H7 (cell line): Measurements from ENCODE around the gene ANP32E. TPM values are rescaled to one million over a fixed set of nuclear protein-coding genes. Genes with fewer than 3 reads are reported as not detected.
"Not testable (repeated sequence)": the region's sequence is repeated elsewhere in the genome, so short reads cannot be mapped to it uniquely, and the experiment has no call there.

ENCODE experiments used
- DNase-seq: peaks from one replicate; pipeline ENCODE4 v3.0.0; 2012
- H3K27me3 ChIP-seq: 2 replicates; pipeline ENCODE4 v1.6.0; 2011; ENCODE audit warnings: mild to moderate bottlenecking, low read length; ENCODE audit not compliant: control insufficient read depth, insufficient read depth
- H3K36me3 ChIP-seq: replicated peaks from 2 replicates; pipeline ENCODE4 v1.5.1; 2011; ENCODE audit warnings: low read length; ENCODE audit not compliant: control insufficient read depth, insufficient read depth
- H3K4me3 ChIP-seq: 2 replicates; pipeline ENCODE4 v1.5.1; 2011; ENCODE audit warnings: low read depth, mild to moderate bottlenecking, control low read depth, low read length, moderate library complexity; ENCODE audit not compliant: insufficient read depth
- total RNA-seq: library from RNA; depleted of rRNA; stranded (reverse); fragments of >200 nt; shearing (Covaris generic); gene quantifications from 2 replicates; pipeline ENCODE4 v1.2.3, GENCODE V29; 2014

The ANP32E gene
- total RNA-seq, 1 experiment from 2014 or later: 83.8 TPM

DNA sequence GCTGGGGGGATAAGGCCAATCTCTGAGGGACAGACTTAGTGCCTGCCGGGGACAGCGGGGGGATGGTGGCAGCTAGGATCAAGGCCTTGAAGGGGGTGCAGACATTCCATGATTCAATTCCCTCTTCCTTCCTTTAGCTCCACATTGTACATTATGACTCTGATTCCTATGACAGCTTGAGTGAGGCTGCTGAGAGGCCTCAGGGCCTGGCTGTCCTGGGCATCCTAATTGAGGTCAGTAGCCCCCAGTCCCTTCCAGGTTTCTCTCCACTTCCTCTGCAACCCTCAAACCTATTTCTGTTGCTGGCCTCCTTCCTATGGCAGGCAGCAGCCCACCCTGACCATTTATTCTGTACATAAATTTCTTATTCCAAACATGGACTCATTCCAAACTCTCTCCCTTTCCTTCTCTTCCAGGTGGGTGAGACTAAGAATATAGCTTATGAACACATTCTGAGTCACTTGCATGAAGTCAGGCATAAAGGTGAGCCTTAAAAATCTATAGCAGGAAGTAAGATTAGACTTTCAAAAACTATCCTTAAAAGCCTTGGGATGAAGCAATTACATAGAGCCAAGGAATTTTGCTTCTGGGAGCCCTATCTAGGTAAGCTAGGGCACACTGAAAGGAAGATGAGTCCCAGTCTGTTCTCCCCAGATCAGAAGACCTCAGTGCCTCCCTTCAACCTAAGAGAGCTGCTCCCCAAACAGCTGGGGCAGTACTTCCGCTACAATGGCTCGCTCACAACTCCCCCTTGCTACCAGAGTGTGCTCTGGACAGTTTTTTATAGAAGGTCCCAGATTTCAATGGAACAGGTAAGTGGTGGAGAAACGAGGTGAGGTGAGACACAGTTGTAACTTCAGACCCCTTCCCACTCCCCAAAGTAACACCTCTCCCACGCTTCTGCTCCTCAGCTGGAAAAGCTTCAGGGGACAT, 26.7 kb upstream of the ANP32E start:
- Histone ChIP-seq H3K27me3 (no peaks in the 10 kb centered on the region), H3K36me3 (peaks cover 40% of the 10 kb centered on the region), H3K4me3 (no peak overlapping the region)
- DNase-seq: no peak

DNA sequence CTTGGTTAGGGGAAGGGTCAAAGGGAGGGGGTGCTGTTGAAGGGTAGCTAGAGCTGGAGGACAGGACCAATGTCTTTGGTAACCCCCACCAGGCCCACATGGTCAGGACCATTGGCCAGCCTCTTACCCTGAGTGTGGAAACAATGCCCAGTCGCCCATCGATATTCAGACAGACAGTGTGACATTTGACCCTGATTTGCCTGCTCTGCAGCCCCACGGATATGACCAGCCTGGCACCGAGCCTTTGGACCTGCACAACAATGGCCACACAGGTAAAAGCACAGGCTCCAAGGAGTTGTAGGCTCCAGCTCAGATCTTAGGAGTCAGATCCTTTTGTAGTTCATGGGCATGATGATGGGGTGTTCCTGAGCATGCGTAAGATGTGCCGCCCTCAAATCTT, 25.5 kb upstream of the ANP32E start:
- Histone ChIP-seq H3K27me3 (no peaks in the 10 kb centered on the region), H3K4me3 (no peak overlapping the region), H3K36me3 (peaks cover 35% of the 10 kb centered on the region)
- no peak for DNase-seq

DNA sequence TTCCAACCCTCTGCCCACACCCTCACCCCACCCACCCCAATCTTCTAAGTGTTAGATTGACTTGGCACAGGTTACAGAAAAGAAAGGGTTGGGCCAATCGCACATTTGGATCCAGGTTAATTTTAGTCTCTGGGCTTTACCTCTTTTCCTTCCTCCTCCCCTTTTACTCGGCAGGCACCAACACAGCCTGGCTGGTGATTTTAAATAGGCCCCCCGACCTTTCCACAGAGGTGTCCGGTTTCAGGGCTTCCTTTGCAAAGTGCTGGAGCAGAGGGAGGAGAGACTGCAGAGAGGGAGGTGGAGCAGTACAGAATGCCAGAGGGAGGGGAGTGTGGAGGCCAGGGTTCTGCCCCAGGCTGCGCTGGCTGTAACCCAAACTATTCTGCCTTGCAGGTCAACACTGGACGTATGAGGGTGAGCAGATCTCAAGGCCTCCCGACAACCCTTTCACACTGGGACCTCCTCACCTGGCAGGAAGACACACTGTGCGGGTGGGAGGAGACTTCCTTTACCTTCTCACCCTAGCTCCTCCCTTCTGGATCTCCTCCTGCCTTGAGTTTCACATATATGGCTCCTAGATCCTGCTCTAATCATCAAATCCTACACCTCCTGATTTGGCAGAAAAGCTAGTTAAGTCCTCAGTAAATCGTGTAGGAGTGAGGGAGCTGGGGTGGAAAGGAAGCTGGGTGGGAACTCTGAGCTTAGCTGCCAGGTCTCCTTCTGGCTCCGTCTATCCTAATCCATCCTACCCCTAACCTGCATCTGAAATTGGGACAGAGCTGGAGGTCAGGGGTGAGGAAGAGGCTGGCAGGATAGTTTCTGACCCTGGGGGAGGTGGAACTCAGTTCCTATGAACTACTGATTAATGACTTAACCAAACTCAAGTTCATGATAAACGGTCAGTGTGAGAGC, 24.1 kb upstream of the ANP32E start:
- no peaks in the 10 kb centered on the region for H3K27me3 ChIP-seq
- H3K4me3 ChIP-seq: peak overlapping the region; percentile 79
- peak; percentile 88 for DNase-seq
- peaks cover 25% of the 10 kb centered on the region for H3K36me3 ChIP-seq

DNA sequence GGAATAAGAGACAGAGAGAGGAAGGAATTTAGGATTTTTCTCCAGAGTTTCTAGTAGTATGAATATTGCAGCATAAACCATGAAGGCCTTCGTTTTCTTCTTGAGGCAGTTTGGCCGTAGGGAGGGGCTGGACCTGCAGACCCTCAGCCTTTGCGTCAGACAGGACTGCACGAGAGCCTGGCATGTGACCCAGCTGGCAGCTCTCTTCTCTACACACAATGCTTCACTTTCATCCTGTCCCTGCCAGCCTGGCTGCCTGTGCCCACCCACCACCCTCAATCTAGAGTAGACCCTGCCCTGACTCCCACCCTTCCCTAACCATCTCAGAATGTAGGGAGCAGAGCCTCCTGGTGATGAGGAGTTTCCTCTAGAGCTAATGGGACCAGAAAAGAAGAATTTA, 23.3 kb upstream of the ANP32E start:
- Histone ChIP-seq H3K36me3 (peaks cover 19% of the 10 kb centered on the region), H3K27me3 (no peaks in the 10 kb centered on the region), H3K4me3 (peak overlapping the region; percentile 79)
- DNase-seq: no peak

DNA sequence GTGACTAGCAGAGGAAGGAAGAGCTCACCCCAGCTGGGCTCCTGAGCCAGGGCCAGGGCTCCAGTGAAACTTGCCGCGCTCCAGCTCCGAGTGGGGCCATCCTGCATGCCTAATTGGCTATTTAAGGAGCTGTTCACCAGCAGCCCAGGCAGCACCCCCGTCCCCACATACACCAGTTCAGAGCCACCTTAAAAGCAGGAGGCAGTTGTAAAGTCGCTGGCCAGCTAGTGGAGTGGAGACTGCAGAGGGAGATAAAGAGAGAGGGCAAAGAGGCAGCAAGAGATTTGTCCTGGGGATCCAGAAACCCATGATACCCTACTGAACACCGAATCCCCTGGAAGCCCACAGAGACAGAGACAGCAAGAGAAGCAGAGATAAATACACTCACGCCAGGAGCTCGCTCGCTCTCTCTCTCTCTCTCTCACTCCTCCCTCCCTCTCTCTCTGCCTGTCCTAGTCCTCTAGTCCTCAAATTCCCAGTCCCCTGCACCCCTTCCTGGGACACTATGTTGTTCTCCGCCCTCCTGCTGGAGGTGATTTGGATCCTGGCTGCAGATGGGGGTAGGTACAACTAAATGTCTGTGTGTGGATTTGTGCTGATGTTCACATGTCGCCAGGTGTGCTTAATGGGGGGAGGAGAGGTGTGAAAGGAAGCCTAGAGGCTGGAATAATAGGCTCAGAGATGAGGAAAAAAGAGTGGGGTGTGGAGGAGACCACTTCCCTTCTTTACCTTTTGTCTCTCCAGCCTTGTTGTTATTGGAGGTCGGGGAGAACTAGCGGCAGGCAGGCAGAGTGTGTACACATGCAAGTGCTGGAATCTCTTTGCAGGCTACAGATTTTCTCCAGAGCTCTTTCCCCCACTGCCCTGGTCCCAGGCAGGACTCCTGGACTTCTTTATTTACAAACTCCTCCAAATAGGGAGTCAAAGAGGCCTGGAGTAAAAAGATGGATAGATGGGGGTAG, 22.0 kb upstream of the ANP32E start, which contains the start of gene CA14:
TSS of gene CA14 (plus strand) at position 151 of the 962 bp plus-strand sequence. CDS start at position 506, 355 bp downstream.
- no peaks in the 10 kb centered on the region for H3K27me3 ChIP-seq
- DNase-seq: peak; percentile 56
- peaks cover 13% of the 10 kb centered on the region for H3K36me3 ChIP-seq
- peak within 1 kb of the TSS; percentile 79 for H3K4me3 ChIP-seq

DNA sequence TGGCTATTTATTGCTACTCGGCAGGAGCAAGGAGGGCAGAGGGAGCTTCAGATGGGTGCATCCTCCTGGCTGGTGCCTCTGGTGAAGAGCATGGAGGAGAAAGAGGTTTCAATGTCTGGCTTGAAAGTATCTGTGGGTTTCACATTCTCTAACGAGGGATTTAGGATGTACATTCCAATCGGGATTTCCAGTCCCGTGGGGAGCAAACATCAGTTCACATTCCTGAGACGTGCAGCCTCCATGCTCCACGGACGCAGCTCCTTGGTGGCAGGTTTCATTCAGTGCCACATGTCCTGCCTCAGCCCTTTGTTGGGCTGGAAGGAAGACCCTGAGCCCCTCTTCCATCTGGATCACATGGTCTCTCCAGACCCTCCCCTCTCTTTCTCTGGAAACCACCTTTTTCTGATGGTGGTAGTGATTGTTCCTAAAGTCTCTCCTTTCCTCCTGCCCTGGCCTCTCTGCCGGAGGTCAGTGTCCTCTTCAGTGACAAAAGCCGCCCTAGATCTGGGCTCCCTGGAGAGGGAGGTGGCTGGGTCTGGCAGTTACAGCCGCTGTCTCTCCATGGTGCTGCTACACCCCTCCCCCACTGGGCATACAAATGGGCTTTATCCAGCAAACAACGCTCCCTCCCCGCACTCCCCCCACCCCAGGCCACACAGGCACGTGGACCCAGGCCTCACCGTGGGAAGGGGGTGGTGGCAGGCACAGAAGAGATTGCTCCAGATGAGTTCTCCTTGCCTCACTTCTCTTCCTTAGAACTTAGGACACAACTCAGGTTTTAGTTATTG, 20.8 kb upstream of the ANP32E start:
- H3K27me3 ChIP-seq: no peaks in the 10 kb centered on the region
- H3K36me3 ChIP-seq: peaks cover 8% of the 10 kb centered on the region
- H3K4me3 ChIP-seq: peak overlapping the region; percentile 79
- DNase-seq: peak; percentile 63

DNA sequence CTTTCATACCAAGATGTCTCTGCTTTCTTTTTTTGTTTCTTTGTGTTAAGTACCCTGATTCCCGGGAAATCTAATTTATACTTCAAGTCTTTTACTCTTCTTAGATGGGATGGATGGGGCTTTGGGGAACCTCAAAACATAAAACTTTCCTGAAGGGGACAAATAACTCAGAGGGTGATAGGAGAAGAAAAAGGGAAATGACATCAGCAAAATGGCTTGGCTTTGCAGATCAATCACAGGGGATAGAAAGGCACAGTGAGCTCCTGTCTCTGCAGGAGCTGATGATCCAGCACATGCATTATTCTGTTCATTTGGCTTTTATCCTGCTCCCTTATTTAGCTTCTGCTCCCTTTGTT, 20.3 kb upstream of the ANP32E start:
- no peak for DNase-seq
- no peaks in the 10 kb centered on the region for H3K27me3 ChIP-seq
- H3K4me3 ChIP-seq: 0 out of 2 replicates have a peak overlapping the region, but pooled peaks have one; percentile 1
- H3K36me3 ChIP-seq: peaks cover 3% of the 10 kb centered on the region

DNA sequence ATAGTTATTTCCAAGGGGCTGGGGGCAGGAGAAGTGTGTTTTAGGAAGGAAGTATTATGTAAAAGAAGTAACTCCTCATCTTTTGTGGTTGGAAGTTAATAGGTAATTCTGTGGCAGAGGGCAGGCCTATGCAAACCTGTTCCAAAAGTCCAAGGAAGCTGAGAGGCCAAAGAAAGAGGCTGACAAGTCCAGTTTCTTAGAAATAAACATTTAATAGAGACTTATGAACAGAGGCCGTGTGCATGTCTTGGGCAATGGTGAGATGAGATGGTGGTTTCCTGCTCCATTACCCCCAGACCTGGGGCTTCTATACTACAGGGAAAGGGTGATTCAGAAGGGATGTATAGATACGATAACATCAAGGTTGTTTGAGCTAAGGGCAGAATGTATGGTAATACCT, 14.0 kb upstream of the ANP32E start:
- H3K4me3 ChIP-seq: no peak overlapping the region
- DNase-seq: no peak
- no peaks in the 10 kb centered on the region for H3K27me3 ChIP-seq
- H3K36me3 ChIP-seq: no peaks in the 10 kb centered on the region

DNA sequence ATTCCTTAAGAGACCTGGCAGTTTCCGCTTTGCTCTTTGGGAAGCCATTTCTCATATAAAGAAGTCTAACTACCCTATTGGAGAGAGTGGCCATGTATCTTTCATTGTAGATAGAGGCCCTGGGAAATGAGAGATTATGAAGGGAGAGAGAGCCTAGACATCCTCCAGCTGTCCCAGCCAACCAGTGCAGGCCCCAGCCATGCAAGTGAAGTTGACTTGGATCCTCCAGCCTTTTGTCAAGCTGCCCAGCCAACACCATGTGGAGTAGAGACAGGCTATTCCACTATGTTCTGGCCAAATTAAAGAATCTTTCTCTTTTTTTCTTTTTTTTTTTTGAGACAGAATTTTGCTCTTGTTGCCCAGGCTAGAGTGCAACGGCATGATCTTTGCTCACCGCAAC, 7.1 kb upstream of the ANP32E start:
- DNase-seq: no peak
- H3K4me3 ChIP-seq: no peak overlapping the region
- no peaks in the 10 kb centered on the region for H3K27me3 ChIP-seq
- no peaks in the 10 kb centered on the region for H3K36me3 ChIP-seq

DNA sequence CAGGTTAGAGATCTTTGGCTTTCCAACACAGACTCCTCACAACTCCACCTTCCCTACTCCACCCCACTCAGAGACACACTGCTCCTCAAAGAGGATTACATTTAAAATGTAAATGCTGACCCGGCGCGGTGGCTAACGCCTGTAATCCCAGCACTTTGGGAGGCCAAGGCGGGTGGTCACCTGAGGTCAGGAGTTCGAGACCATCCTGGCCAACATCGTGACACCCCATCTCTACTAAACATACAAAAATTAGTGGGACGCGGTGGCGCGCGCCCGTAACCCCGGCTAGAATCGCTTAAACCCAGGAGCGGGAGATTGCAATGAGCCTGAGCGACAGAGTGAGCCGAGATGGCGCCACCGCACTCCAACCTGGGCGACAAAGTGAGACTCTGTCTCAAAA, 1.8 kb upstream of the ANP32E start:
- Histone ChIP-seq H3K4me3 (no peak overlapping the region), H3K27me3 (no peaks in the 10 kb centered on the region), H3K36me3 (no peaks in the 10 kb centered on the region)
- DNase-seq: no peak

DNA sequence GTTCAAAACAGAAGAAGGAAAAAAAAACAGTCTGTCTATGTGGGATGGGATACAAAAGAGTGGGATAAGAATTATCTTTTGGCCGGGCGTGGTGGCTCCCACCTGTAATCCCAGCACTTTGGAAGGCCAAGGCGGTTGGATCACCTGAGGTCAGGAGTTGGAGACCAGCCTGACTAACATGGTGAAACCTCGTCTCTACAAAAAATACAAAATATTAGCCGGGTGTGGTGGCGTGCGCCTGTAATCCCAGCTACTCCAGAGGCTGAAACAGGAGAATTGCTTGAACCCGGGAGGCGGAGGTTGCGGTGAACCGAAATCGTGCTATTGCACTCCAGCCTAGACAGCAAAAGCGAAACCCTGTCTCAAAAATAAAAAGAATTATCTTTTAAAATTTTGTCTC, 1.3 kb upstream of the ANP32E start:
- not testable (repeated sequence) for DNase-seq, H3K36me3 ChIP-seq, H3K27me3 ChIP-seq, H3K4me3 ChIP-seq

DNA sequence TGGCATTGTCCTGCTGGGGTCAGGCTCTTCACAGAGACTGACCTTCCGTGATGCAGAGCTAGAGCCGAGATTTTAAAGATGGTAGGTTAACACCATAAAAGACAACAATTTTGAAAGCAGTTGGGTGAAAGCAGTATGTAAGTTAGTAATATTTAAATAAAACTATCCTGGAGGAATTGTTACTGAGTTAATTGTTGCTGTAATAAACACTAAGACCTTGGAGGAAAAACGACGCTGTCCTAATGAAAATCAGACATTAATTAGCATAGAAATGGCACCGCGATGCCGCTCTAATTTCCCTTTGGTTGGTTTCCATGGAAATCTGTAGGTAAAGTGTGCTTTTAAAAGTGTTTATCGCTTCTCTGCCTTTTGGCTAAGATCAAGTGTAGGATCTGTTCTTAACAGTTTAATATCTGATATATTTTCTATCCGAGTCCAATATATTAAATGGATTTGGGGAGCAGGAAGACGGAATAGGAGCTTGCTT, 745 bp upstream of the ANP32E start:
- H3K36me3 ChIP-seq: no peaks in the 10 kb centered on the region
- peak overlapping the region; percentile 50 for H3K4me3 ChIP-seq
- DNase-seq: no peak
- H3K27me3 ChIP-seq: no peaks in the 10 kb centered on the region

DNA sequence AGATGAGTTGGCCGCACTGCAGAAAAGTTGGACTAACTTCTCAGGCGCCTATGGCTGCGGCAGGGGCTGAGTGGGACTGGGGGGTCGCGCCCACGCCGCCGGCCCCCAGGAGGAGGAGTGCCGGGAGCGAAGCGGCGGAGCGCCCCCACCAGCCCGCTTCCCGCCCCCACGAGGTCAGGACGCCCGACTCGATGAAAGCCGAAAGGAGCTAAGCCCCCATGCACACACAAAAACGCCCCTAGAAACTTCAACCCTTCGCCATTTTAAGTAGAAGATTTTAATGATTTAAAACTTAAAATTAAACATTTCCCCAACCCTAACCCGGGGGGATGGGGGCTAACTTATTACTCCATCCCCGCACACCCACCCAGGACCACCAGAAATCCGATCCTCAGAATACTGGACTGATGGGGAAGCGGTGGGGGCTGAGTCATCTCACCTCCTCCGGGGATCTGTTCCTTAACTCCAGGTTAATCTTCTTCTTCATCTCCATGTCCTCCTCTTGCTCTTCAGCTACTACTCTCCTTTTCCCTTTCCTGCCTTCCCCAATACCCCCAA, 539 bp downstream of the ANP32E start:
- Histone ChIP-seq H3K4me3 (peak overlapping the region; percentile 94), H3K36me3 (no peaks in the 10 kb centered on the region; the same call in 1 of the 2 replicates), H3K27me3 (no peaks in the 10 kb centered on the region)
- peak; percentile 67 for DNase-seq
